G401 (cell line): ENCODE results near the gene OR10H2. TPM values are rescaled to one million over a fixed set of nuclear protein-coding genes. Genes with fewer than 3 reads are reported as not detected.
"Not testable (repeated sequence)": the region's sequence is repeated elsewhere in the genome, so short reads cannot be mapped to it uniquely, and the experiment has no call there.

ENCODE experiments used
- DNase-seq: peaks from one replicate; pipeline ENCODE4 v3.0.0-alpha.2; 2015; ENCODE audit warnings: low spot score
- in situ Hi-C: cut with HindIII; loops from 2 replicates; pipeline ENCODE4 v1.10.0; 2016; ENCODE audit warnings: low sequenced_read_pairs, mixed read lengths
- total RNA-seq: library from RNA; depleted of rRNA; stranded (reverse); fragments of >200 nt; shearing (Covaris generic); gene quantifications from 2 replicates; pipeline ENCODE4 v1.2.3, GENCODE V29; 2014; rRNA removed

Gene OR10H2
- not detected in 2 replicates for total RNA-seq

GRCh38 chr19:15727724-15728123 lies at the start of gene OR10H2:
OR10H2 (plus strand) TSS chr19:15728024; CDS start chr19:15728044, 20 bp downstream.
- in situ Hi-C loops: no loop called here
- DNase-seq: no peak

DNA sequence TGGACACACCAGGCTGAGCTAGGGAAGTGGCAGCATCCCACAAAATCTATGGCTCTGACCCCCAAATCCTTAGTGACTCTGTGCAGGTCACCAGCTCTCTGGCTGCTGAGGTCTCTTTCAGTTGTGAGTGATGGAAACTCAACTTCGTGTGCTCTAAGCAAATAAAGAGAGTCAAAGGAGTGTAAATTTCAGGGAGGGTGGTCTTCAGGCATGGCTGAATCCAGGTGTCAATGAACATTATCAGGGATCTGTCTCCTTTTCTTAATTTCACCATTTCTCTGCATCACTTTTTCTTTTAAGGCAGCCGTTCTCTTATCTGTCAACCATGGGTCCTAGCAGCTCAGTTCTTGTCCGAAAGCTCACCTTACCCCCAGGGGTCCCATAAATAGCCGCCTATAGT lies 48.7 kb upstream of the OR10H2 start:
- in situ Hi-C loops: no loop called here

GRCh38 chr19:15679865-15680264 lies 48.0 kb upstream of the OR10H2 start:
- in situ Hi-C loops, DNase-seq: not testable (repeated sequence)

More for the DNA sequence above, 48.7 kb upstream of the OR10H2 start:
- no peak for DNase-seq

DNA sequence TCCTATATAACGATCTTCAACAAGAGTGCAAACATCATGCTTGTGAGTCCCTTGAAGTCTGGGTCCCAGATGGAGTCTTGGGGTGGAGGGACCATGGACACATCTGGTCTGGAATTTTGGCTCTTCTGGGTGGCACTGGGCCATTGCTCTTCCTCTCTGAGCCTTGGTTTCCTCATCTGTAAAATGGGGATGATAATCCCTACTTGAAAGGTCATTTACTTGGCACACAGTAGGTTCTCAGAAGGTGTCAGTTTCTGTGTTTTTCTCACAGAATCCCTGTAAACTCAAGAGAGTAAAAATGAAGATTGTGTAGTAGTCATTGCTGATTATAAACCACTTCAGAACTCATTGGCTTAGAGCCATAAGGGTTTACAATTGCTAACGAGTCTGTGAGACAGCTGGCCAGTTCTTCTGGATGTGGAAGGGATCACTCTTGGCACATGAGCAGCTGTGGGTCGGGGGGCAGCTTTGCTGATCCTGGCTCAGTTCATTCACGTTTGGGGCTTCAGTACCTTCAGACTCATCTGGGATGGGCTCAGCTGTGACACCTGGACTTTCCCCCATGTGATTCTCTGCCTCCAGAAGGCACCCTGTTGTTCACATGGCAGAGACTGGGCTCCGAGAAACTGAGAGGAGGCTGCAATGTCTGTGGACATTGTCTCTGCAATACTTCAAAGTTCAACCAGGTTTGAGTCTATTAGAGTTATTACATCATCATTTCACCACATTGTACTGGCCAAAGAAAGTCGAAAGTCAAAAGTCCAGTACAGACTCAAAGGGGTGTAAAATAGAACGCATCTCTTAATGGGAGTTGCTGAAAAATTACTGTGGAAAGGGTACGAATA lies 47.1 kb upstream of the OR10H2 start:
- no peak for DNase-seq
- in situ Hi-C loops: no loop called here

GRCh38 chr19:15683411-15683810 lies 44.4 kb upstream of the OR10H2 start:
- no peak for DNase-seq

DNA sequence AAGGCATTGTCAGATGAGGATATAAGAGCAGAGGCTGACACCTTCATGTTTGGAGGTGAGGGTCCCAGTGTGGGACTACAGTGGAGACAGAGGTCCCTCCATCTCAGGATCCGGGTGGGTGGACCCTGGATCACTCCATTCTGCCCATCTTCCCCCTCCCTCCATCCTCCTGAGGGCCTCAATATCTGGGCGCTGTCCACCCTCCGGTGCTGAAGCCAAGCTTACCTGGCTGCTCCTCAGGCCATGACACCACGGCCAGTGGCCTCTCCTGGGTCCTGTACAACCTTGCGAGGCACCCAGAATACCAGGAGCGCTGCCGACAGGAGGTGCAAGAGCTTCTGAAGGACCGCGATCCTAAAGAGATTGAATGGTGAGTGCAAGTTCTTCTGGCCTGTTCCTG lies 43.0 kb upstream of the OR10H2 start:
- no peak for DNase-seq
- in situ Hi-C loops: no loop called here

More at GRCh38 chr19:15683411-15683810, 44.4 kb upstream of the OR10H2 start:
- in situ Hi-C loops: no loop called here

DNA sequence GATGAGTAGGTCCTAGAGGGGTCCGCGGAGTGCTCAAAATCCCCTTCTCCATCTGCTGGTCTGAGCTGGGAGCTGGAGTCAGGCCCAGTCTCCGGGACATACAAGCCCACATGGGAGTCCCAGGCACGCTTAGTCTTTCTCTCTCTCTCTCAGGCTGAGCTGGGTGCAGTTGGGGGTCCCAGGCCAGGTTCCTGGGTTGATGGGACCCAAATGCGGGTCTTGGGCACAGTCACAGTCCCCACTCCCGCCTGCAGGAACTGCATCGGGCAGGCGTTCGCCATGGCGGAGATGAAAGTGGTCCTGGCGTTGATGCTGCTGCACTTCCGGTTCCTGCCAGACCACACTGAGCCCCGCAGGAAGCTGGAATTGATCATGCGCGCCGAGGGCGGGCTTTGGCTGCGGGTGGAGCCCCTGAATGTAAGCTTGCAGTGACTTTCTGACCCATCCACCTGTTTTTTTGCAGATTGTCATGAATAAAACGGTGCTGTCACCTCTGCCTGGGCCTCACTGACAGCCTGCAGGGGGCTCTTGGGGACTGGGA lies 31.1 kb upstream of the OR10H2 start:
- in situ Hi-C loops: no loop called here
- no peak for DNase-seq

DNA sequence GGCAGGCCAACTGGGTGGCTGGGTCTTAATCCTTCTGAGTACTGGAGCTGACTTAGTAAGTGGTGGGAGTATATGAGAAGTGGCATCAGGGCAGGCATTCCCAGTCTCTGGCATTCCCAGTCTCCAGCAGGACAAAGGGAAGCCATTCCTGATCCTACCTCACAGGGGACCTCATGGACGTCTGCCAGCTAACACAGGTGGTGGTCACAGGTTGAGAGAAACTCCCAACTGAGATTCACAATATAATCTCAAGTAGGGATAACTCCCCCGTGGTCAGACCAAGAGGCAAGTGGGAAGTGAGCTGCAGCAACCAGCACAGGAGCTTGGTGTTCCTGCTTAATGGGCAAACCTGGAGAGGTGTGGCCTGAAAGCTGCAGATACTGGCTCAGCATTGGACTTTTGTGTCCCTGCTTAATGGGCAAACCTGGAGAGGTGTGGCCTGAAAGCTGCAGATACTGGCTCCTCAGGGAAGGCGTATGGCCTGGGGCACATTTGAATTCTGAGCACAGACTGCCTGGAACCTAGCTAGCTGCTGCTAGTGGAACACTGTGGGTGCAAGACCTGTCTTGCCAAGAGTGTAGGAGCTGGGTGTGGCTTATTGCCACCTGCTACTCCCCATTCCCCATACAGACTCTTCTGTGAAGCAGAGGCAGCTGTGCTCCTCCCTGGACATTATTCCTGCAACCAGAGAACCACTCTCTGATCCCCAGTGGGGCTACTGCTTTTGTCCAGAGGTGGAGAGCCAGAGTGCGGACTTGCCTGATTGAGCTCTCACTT lies 25.9 kb upstream of the OR10H2 start:
- DNase-seq: no peak
- in situ Hi-C loops: no loop called here

DNA sequence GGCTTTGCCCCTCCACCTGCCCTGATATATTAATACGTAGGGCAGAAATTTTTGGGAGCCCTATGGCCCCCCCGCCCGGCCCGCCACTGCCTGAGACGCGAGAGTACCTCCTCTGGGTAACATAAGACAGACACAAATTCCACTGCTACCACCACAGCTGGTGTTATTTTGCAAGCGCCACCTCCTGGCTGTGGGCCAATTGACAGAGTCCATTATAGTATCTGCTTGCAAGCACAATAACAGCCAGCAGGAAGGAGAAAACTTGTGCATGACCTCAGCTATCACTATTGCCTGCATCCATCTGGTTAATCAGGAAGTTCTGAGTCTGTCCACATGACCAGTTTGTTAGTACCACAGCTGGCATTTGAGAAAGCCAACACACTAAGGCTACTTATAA lies 25.3 kb upstream of the OR10H2 start:
- DNase-seq: no peak
- in situ Hi-C loops: no loop called here

DNA sequence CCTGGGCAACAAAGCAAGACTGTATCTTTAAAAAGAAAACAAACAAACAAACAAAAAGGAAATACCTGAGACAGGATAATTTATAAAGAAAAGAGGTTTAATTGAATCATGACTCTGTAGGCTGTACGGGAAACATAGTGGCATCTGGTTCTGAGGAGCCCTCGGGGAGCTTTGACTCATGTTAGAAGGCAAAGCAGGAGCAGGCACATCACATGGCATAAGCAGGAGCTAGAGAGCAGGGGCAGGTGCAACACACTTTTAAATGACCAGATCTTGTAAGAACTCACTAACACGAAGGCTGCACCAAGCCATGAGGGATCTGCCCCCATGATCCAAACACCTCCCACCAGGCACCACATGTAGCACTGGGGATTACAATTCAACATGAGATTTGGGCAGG lies 13.2 kb upstream of the OR10H2 start:
- no peak for DNase-seq
- in situ Hi-C loops: no loop called here

- DNase-seq: no peak
- in situ Hi-C loops: no loop called here
Observed at GRCh38 chr19:15715642-15716041, 12.2 kb upstream of the OR10H2 start.

- DNase-seq: no peak
- in situ Hi-C loops: no loop called here
Observed at GRCh38 chr19:15717809-15718208, 10.0 kb upstream of the OR10H2 start.

GRCh38 chr19:15721268-15721667 lies 6.6 kb upstream of the OR10H2 start:
- no peak for DNase-seq
- in situ Hi-C loops: no loop called here

DNA sequence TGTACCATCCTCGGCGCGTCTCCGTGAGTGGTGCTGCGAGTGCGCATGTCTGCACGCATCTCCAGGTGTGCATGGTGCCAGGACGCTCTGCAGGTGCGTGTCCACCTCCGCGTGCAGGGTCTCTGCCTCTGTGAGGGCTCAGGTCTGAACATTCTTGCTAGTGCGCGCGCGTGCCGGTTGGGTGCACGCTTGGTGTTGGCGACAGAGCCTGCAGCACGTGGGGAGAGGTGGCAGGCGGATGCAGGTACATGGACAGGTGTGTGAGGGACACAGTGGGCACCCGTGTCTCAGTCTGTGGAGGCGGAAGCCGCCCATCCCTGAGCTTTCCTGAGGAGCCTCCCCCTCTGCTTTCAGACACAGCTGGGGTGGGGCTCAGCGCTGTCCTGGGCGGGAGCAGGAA lies 4.9 kb upstream of the OR10H2 start:
- in situ Hi-C loops: no loop called here
- no peak for DNase-seq

- DNase-seq: no peak
- in situ Hi-C loops: no loop called here
Observed at GRCh38 chr19:15730538-15730937, 2.7 kb downstream of the OR10H2 start.

- no peak for DNase-seq
- in situ Hi-C loops: no loop called here
Observed at GRCh38 chr19:15732388-15732787, 4.6 kb downstream of the OR10H2 start.

GRCh38 chr19:15733895-15734294 lies 6.1 kb downstream of the OR10H2 start:
- in situ Hi-C loops: no loop called here

GRCh38 chr19:15737722-15738121 lies 9.9 kb downstream of the OR10H2 start, which contains the start of gene OR10H3:
OR10H3 (plus strand) TSS chr19:15737985; CDS start chr19:15741393, 3,408 bp downstream.
- in situ Hi-C loops: no loop called here

More at GRCh38 chr19:15733895-15734294, 6.1 kb downstream of the OR10H2 start:
- no peak for DNase-seq

DNA sequence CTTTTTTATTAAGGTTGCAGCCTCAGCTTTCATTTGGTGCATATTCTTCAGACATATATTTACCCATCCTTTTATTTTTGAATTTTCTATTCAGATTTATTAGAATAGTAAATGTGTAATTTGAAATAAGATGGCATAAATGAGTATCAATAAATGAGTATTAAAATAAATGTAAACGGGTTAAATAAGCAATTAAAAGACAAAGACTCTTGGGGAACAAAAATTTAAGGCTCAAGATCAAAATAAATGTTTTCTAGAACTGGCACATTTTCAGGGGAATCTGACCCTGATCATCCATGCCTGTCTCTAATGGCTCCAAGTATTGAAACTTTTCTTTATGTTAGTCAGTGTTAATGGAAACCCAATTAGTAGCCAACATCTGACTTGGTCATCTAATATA lies 13.0 kb downstream of the OR10H2 start:
- in situ Hi-C loops: no loop called here
- no peak for DNase-seq

More at GRCh38 chr19:15737722-15738121, 9.9 kb downstream of the OR10H2 start, which contains the start of gene OR10H3:
- DNase-seq: no peak

GRCh38 chr19:15748239-15748638 lies 20.4 kb downstream of the OR10H2 start:
- in situ Hi-C loops: no loop called here
- no peak for DNase-seq
